Measurements from ENCODE around the gene ACTMAP.
"Not testable (repeated sequence)": the region's sequence is repeated elsewhere in the genome, so short reads cannot be mapped to it uniquely, and the experiment has no call there.

Gene ACTMAP

DNA sequence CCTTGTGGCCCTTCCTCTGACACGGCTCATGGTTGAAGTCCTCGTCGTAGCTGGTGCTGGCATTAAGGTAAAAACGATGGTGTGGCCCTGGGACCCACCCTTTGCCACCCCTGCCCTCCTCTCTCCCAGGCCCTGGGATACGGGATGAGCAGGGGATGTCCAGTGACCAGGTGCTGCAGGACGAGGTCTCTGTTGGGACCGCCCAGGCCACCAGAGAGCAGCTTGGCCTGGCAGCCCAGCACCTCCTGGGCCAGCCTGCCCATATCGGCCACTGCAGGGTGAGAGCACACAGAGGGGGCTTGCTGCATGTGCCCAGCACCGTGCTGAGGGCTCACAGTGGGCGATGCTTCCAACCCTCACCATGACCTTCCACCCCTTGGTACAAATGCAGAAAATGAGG is 6.4 kb downstream of the ACTMAP start:
- DNase-seq (ENCODE audit: low read depth in 2 of 2) = no peak

DNA sequence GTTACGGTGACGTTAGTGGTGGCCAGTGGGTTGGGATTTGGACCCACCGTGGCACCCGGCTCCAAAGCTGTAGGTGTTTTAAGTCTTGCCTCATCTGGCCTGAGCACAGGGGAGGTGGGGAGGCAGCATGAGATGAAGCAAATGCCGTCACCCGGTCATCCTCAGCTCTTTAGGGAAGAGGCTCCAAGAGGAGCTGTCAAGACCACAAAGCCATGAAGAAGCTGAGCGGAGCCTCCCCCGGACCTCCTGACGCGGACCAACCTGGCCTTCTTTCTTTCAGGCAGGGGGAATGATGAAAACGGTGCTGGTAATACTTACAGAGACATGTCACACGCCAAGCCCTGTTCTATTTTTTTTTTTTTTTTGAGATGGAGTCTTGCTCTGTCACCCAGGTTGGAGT is 7.4 kb downstream of the ACTMAP start:
- no peak for DNase-seq (ENCODE audit: low read depth in 2 of 2)

DNA sequence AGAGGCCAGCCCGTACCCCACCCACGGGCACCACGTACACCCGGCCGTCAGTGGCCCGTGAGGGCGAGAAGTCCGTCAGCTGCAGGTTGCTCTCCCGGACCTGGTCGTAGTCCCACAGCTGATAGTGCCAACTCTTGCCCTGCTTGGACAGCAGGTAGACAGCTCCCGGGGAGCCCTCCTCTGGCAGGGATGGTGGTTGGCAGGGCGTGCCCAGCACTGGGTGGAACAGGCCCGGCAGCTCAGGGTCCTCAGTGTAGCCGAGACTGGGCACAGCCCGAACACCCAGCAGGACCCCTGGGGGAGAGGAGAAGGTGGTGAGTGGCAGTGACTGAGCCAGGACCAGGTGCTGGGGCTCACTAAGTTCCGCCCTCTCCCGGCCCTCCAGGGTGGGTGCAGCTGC is 7.8 kb downstream of the ACTMAP start:
- no peak for DNase-seq (ENCODE audit: low read depth in 2 of 2)

DNA sequence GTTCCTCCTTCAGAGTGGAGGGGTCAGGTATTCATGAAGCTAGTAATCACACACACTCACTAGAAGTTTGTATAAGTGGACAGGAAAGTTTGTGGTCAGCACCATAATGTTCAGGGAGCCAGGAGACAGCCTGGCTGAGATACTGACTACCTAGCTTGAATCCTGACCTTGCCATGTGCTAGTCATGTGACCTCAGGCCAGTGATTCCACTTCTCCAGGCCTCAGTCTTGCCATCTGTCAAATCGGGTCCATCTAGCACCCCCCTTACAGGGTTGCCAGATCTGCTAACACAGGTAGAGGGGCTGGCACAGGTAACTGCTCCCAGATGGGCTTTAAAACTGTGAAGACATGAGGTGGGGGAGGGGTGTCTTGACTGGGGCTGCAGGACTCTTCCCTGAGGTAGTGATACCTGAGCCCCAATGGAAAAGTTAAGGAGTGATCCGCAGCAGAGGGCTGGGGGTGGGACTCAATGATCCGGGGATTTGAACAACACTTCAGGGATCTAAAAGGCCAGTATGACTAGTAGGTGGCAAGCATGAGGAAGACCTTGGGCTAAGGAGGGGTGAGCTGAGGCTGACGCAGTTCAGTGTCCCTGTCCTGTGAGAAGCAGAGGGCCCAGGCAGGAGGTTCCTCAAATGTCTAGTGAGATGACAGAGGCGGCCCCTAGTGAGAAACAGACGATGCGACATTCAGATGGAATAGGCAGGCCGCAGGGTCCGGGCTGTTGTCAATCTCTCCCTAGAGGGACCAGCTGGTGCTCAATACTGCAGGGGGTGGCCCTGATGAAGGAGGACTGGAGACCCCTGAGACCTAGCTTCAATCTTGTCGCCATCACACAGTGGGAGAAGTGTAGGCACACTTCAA is 8.5 kb downstream of the ACTMAP start:
- DNase-seq (ENCODE audit: low read depth in 2 of 2) = no peak

DNA sequence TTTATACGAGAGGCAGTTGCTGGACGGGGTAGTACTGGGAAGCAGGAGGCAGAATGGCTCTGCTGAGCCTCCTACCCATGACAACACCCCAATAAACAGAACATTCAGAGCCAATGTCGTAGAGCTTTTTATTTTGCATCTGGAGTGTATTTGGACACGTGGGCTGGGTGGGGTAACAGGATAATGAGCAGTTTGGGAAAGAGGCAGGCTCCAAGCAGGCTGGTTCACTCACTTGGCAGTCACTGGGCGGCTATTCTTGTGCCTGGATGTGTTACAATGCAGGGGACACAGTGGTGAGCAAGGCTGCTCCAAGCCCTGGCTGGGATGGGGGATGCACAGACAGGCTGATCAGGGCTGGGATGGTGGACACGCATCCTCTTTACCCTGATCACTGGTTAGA is 9.5 kb downstream of the ACTMAP start:
- DNase-seq (ENCODE audit: low read depth in 2 of 2) = no peak

DNA sequence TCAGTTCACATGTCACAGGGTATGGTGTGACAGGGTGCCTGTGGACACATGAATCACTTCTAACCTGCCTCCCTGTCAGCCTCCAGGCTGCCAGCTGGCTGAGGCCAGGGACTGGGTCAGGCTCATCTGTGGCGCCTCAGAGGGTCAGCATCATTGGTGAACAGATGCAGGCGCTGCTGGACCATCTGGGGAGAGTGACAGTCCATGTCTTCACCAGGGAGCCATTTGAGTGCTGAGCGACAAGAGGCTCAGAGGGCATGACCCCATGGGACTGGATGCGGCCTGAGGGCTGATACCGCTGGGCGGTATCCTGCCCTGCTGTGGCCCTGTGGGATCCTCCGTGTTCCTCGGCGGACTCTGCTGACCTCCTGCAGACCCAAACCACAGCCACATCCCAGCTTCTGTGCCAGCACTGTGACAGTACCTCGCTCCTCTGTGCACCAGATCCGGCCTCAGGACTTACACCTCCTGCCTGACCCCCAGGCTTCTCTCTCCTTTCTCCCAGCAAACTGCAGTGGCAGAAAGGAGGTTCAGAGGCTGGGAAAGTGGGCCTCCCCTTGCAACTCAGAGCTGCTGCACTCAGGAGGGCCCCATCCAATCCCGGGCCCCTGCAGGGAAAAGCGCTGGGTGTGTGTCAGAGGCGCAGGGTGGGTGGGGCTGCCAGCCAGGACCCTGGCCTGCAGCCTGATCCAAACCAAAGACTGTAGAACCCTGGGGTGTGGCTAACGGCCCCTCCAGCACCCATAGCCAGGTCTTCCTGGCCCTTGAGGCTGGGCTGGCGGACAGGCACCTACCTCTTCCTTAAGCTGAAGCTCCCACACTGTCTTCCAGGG is 10.2 kb downstream of the ACTMAP start:
- DNase-seq (ENCODE audit: low read depth in 2 of 2) = no peak

DNA sequence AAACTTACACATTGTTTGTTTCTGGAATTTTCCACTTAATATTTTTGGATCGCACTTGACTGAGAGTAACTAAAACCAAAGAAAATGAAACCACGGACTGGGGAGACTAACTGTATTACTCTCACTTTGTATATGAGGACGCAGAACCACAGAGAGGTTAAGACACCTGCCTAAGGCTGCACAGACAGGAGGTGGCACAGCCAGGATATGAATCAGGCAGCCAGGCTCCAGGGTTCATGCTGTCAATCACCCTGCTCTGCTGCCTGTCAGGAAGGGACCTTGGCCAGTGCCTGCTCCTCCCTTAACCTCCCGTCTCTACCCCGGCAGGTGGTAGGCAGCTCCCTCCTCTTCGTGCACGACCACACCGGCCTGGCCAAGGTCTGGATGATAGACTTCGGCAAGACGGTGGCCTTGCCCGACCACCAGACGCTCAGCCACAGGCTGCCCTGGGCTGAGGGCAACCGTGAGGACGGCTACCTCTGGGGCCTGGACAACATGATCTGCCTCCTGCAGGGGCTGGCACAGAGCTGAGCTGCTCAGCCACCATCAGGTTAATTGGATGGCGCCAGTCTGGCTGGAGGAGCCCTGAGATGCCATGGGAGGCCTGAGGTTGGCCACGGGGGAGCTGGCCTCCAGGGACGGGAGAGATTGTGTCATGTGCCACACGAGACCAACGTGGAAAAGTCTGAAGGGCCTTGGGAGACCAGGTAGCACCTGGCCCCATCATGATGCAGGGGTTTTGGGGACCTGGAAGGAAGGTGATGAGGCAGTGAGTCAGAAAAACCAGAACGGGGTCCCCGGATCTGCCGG is 11.0 kb downstream of the ACTMAP start:
- DNase-seq (ENCODE audit: low read depth in 2 of 2) = no peak

DNA sequence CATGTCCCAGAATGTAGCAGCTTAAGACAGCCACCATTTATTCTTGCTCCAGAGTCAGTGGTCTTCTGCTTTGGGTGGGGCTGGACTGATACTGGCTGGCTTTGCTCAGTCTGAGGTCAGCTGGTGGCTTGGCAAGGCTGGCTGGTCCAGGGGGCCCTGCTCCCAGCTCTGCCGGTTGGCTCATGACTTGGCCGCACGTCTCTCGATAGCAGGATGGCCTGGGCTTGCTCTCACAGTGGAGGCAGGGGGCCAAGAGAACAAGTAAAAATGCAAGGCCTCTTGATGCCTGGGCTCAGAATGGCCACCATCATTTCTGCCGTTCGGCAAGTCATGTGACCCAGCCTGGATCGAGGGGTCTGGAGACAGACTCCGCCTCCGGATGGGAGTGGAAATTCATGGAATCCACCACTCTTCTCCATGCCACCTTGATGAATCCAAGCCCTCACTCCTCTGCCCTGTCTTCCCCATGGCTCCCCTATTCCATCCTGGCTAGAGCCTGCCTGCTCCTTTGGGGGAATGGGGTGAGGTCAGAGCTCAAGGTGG is 13.1 kb downstream of the ACTMAP start:
- DNase-seq (ENCODE audit: low read depth in 2 of 2) = no peak

DNA sequence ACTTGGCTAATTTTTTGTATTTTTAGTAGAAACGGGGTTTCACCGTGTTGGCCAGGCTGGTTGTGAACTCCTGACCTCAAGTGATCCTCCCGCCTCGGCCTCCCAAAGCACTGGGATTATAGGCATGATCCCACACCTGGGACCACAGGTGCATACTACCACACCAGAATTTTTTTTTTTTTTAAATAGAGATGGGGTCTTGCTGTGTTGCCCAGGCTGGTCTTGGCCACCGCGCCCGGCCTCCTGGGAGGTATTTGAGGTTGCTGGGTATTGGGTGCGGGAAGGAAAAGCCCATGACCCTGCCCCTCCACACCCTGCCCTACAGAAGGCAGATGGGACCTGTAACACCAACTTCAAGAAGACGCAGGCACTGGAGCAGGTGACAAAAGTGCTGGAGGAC is 13.6 kb downstream of the ACTMAP start:
- no peak for DNase-seq (ENCODE audit: low read depth in 2 of 2)

DNA sequence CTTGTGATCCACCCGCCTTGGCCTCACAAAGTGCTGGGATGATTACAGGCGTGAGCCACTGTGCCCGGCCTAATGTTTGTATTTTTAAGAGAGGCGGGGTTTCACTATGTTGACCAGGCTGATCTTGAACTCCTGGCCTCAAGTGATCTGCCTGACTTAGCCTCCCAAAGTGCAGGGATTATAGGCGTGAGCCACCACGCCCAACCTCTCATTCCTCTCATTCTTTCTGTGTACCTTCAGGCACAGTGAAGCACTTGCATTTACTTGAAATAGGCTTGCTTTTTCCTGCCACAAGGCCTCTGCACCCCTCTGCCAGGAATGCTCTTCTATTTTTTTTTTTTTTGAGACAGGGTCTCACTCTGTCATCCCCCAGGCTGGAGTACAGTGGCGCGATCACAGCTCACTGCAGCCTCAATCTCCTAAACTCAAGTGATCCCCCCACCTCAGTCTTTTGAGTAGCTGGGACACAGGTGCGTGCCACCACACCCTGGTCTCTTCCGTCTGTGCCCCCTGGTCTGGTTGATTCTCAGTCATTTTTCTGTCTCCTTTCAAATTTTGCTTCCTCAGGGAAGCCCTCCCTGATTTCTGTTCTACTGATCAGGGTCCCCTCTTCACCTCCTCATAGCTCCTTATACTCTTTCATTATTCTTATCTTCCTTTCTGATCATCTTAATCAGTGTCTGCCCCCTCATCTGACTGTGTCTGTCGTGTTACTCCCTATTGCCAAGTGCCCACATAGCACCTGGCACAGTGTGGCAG is 15.1 kb downstream of the ACTMAP start:
- DNase-seq (ENCODE audit: low read depth in 2 of 2) = no peak

DNA sequence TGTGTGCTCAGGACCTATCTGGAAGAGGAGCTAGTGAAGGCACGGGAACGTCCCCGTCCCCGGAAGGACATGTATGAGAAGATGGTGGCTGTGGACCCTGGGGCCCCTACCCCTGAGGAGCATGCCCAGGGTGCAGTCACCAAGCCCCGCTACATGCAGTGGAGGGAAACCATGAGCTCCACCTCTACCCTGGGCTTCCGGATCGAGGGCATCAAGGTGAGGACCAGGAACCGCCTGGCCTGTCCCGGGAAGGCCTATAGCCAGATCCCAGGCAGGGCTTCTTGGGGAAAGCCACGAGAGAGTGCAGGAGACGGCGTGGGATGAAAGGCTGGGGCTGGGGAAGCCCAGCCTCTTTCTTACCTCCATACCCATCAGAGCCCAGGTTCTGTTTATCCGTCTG is 17.1 kb downstream of the ACTMAP start:
- no peak for DNase-seq (ENCODE audit: low read depth in 2 of 2)

DNA sequence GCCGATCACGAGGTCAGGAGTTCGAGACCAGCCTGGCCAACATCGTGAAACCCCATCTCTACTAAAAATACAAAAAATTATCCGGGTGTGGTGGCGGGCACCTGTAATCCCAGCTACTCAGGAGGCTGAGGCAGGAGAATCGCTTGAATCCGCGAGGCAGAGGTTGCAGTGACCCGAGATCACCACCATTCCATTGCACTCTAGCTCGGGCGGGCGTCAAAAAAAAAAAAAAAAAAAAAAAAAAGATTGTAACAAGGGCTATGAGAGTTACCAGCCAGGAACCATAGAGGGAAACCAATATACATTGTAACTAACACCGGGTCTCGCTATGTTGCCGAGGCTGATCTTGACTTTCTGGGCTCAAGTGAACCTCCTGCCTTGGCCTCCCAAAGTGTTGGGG is 18.0 kb downstream of the ACTMAP start:
- DNase-seq (ENCODE audit: low read depth in 2 of 2) = not testable (repeated sequence)

DNA sequence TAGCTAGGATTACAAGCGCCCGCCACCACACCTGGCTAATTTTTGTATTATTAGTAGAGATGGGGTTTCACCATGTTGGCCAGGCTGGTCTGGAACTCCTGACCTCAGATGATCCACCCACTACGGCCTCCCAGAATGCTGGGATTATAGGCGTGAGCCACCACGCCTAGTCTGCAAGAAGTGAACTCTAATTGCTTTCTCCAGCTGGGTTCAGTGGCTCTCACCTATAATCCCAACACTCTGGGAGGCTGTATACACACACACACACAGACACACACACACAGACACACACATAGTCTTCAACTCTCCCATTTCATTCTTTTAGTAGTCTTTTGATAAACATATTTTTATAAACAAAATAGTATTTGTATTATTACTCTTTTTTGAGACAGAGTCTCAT is 20.2 kb downstream of the ACTMAP start:
- DNase-seq (ENCODE audit: low read depth in 2 of 2) = not testable (repeated sequence)

DNA sequence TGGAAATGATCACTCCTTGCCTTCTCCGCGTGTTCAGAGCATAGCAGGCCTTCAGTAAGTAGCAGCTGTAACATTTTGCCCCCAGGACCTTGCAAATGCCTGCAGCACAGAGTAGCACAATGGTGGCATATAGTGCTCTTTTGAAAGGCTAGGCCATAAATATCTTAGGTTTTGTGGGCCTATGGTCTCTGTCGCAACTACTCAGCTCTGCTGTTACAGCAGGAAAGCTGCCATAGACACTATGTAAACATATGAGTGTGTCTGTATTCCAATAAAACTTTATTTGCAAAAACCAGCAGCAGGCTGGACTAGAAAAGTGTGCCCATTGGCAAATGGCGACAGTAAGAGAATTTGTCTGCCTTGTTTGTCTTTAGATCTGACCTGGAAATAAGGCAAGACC is 24.0 kb downstream of the ACTMAP start:
- no peak for DNase-seq (ENCODE audit: low read depth in 2 of 2)

DNA sequence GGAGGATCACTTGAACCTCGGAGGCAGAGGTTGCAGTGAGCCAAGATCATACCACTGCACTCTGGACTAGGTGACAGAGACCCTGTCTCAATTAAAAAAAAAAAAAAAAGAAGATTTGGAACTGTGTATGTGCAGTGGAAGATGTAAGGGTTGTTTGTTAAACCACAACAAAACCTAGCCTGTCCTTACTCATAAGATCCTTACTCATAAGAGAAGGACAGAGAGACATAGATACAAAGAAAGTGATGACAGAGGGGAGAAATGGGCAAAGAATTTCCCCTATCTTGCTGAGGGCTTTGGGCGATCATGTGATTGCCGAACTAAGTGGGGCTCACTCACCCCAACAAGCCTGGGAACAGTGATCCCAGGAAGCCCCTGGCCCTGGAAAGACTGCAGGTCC is 25.4 kb downstream of the ACTMAP start:
- DNase-seq (ENCODE audit: low read depth in 2 of 2) = no peak

DNA sequence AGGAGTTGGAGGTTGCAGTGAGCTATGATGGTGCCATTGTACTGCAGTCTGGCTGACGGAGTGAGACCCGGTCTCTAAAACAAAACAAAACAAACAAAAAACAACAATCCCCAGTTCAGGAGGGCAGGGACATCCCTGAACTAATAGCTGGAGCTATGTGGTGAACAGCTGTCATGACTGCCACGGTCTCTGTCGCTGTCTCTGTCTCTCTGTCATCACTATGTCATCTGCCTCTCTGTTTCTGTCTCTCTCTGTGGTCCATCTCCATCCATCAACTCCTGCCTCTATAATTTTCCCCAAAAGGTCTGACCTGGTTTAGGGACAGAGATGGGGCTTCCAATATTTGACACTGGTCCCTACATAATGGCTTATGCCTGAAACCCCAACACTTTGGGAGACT is 26.0 kb downstream of the ACTMAP start:
- no peak for DNase-seq (ENCODE audit: low read depth in 2 of 2)

DNA sequence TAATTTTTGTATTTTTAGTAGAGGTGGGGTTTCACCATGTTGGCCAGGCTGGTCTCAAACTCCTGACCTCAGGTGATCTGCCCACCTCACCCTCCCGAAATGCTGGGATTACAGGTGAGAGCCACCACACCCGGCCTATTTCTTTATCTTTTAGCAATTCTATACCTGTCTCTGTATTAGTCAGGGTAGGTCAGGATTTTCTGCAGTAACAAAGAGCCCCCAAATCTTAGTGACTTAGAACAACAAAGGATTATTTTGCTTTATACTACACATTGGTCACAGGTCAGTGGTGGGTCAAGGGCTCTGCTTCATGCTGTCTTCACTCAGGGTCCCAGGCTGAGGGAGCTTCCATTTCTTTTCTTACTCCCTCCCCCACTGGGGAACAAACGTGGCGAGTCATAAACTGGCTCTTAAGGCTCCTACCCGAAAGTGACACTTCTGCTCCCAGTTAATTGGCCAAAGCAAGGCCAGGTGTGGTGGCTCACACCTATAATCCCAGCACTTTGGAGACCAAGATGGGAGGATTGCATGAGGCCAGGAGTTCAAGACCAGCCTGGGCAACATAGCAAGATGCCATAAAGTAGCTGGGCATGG is 26.5 kb downstream of the ACTMAP start:
- DNase-seq (ENCODE audit: low read depth in 2 of 2) = no peak

DNA sequence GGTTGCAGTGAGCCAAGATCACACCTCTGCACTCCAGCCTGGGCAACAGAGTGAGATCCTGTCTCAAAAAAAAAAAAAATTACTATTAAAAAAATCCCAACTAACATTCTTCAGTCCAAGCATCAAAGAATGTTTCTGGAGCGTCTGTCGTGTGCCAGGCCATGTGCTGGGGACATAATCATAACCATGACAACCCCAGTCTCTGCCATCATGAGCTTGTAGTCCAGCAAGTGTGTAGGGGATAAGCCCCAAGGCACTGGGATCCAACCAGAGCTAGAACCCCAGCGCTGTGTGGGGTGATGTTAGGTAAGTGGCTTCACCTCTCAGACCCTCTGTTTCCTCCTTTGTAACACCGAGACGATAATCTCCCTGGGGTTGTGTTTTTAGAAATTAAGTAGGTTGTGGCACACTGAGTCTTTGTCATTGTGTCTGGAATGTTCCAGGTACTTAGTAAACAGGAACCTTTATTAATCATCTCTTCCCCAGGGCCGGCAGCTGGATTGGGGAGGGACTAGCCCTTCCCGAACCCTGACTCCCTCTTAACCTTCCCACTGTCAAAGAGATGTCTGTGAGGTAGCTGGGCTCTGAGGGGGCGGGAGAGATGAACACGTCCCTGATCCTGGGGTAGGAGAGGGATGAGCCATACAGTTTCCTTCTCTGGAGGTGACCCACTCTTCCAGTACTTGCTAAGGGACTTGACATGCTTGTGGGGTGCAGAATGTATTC is 28.2 kb downstream of the ACTMAP start:
- DNase-seq (ENCODE audit: low read depth in 2 of 2) = no peak

DNA sequence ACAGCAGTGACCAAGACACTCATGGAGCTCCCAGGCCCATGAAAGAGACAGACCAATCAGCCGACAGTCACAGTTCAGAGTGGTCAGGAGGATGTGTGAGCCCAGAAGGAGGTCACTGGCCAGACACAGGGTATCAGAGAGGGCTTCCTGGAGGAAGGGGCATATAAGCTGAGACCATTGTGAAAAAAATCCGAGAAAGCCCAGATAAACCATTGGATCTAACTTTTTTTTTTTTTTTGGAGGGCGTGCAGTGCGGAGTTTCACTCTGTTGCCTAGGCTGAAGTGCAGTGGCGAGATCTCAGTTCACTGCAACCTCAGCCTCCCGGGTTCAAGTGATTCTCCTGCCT is 29.2 kb downstream of the ACTMAP start:
- DNase-seq (ENCODE audit: low read depth in 2 of 2) = no peak

DNA sequence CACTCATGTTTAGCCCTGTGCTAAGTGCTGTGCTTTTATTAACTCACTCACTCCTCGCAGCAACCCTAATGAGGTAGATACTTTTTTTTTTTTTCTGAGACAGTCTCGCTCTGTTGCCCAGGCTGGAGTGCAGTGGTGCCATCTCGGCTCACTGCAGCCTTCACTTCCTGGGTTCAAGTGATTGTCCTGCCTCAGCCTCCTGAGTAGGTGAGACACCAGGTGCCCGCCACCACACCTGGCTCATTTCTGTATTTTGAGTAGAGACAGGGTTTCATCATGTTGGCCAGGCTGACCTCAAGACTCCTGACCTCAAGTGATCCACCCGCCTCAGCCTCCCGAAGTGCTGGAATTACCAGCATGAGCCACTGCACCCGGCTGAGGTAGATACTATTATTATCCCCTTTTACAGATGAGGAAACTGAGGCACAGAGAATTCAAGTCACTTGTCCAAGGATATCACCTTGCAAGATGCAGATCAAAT is 30.8 kb downstream of the ACTMAP start:
- DNase-seq (ENCODE audit: low read depth in 2 of 2) = no peak

Data from fibroblast of skin of left quadriceps (primary cell).